ENCODE data around the gene ADPGK. TPM values are rescaled to one million over a fixed set of nuclear protein-coding genes. Genes with fewer than 3 reads are reported as not detected.
A peak's percentile ranks its signal among the peaks of the same experiment; 100 is the strongest.

The ADPGK gene
- total and polyA plus RNA-seq, 2 donors (not counting 1 experiment from before 2014, with no cell fraction given), result 128 to 174 TPM

DNA sequence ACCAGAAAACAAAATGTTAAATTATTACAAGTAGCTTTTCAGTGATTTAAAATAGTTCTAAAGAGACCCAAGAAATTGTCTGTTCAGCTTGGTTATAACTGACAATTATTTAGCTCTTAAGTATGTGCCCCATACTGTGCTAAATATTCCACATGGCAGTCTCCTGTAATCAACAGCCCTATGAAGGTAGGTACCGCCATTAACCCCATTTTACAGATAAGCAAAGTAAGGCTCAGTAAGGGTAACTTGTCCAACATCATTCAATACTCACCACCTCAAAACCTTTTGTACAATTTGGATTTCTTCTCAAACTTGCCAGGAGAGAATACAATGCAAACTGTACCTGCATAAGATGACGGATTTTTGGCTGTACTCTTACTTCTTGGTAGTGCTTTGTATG, 33.9 kb downstream of the ADPGK start:
- no peak overlapping the region for H3K4me2 ChIP-seq (replicated peaks; ENCODE audit: low read depth, low read length, poor library complexity, severe bottlenecking)
- no peaks in the 10 kb centered on the region for H3K27me3 ChIP-seq (replicated peaks in 1 of 4; ENCODE audit: control extremely low read depth in 1 of 4, control insufficient read depth in 3 of 4, insufficient read depth in 4 of 4, low read length in 3 of 4)
- no peak overlapping the region for H3K4me3 ChIP-seq (ENCODE audit: control extremely low read depth in 1 of 5, extremely low read depth in 1 of 5, insufficient read depth in 1 of 5, low read depth in 2 of 5, low read length in 4 of 5)
- ChIA-PET CTCF (interaction anchor here (3.8 kb wide), 1 partner anchor 27 kb away, joined by 25 read pairs; no protein-coding TSS in a partner anchor), POLR2A (no interaction called here)
- no peaks in the 10 kb centered on the region for H4K20me1 ChIP-seq (ENCODE audit: control insufficient read depth, insufficient read depth, low read length, poor library complexity, severe bottlenecking)
- H2AFZ ChIP-seq (ENCODE audit: insufficient read depth, low read depth, low read length, poor library complexity, severe bottlenecking), result no peak overlapping the region
- H3K9ac ChIP-seq (ENCODE audit: low read length), result no peak overlapping the region
- DNase-seq (no peak), ATAC-seq (ENCODE audit: low read depth) (no peak)
- no CpG with 5 or more reads among the region's 2 CpGs for WGBS (ENCODE audit: insufficient coverage)
- peaks cover 12 to 13% of the 10 kb centered on the region in 2 donors for H3K4me1 ChIP-seq (ENCODE audit: control insufficient read depth in 2 of 2, insufficient read depth in 2 of 2, low read length in 2 of 2)
- peaks cover 18% of the 10 kb centered on the region for H3K4me1 Mint-ChIP-seq
- peaks cover 2% of the 10 kb centered on the region for H3K9me3 Mint-ChIP-seq (ENCODE audit: insufficient read depth)
- no peak for TF ChIP-seq EZH2 (IDR thresholded peaks at IDR 0.05; ENCODE audit: borderline replicate concordance, insufficient read depth, low read depth, low read length, poor library complexity, severe bottlenecking)
- TF ChIP-seq, protein P1, sequence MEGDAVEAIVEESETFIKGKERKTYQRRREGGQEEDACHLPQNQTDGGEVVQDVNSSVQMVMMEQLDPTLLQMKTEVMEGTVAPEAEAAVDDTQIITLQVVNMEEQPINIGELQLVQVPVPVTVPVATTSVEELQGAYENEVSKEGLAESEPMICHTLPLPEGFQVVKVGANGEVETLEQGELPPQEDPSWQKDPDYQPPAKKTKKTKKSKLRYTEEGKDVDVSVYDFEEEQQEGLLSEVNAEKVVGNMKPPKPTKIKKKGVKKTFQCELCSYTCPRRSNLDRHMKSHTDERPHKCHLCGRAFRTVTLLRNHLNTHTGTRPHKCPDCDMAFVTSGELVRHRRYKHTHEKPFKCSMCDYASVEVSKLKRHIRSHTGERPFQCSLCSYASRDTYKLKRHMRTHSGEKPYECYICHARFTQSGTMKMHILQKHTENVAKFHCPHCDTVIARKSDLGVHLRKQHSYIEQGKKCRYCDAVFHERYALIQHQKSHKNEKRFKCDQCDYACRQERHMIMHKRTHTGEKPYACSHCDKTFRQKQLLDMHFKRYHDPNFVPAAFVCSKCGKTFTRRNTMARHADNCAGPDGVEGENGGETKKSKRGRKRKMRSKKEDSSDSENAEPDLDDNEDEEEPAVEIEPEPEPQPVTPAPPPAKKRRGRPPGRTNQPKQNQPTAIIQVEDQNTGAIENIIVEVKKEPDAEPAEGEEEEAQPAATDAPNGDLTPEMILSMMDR (IDR thresholded peaks at IDR 0.05), result no peak
- H3K27me3 Mint-ChIP-seq, result no peaks in the 10 kb centered on the region
- intact Hi-C loops (cut with micrococcal nuclease), result no loop called here
- H3K9me3 ChIP-seq (ENCODE audit: control extremely low read depth in 1 of 3, control insufficient read depth in 2 of 3, insufficient read depth in 1 of 3, low read length in 2 of 3), result no peaks in the 10 kb centered on the region
- no peak overlapping the region for H3K4me3 Mint-ChIP-seq
- H3K79me2 ChIP-seq (ENCODE audit: control insufficient read depth, insufficient read depth, low read length), result no peaks in the 10 kb centered on the region
- no peak overlapping the region for H3K27ac ChIP-seq (ENCODE audit: low read length in 2 of 2)
- H3K36me3 ChIP-seq (replicated peaks in 1 of 2; ENCODE audit: control extremely low read depth in 1 of 2, control insufficient read depth in 1 of 2, extremely low read depth in 1 of 2, insufficient read depth in 2 of 2, low read length in 1 of 2), result peaks cover 0 to 45% of the 10 kb centered on the region in 2 experiments
- H3K27ac Mint-ChIP-seq, result no peak overlapping the region

DNA sequence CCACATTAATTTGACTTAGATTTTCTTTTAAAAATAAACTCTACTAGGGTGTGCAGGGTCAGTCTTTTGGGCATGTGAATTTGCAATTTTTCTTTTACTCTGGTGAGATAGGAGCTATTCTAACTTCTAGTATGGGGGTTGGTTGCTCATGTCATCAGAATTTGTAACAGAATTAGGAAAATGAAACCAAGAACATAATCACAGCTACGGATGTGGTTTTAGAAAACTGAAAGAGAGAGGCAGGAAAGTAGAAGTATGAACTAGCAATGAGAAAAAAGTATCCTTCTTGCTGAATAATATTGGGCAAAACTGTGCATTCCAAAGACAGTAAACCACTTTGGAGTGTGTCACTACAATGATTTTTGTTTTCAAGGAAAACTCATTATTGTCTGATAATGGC, 43.3 kb downstream of the ADPGK start:
- no peaks in the 10 kb centered on the region for H3K79me2 ChIP-seq (ENCODE audit: control insufficient read depth, insufficient read depth, low read length)
- H3K4me1 Mint-ChIP-seq, result peaks cover 20% of the 10 kb centered on the region
- DNase-seq (no peak), ATAC-seq (ENCODE audit: low read depth) (no peak)
- H3K4me3 Mint-ChIP-seq, result peak overlapping the region; percentile 14
- intact Hi-C loops (cut with micrococcal nuclease), result no loop called here
- ChIA-PET CTCF (interaction anchor here (1.9 kb wide), 1 partner anchor 18 kb away, joined by 6 read pairs; no protein-coding TSS in a partner anchor), POLR2A (no interaction called here)
- H3K9me3 Mint-ChIP-seq (ENCODE audit: insufficient read depth), result no peaks in the 10 kb centered on the region
- H3K9me3 ChIP-seq (ENCODE audit: control extremely low read depth in 1 of 3, control insufficient read depth in 2 of 3, insufficient read depth in 1 of 3, low read length in 2 of 3), result no peaks in the 10 kb centered on the region
- no peak for TF ChIP-seq EZH2 (IDR thresholded peaks at IDR 0.05; ENCODE audit: borderline replicate concordance, insufficient read depth, low read depth, low read length, poor library complexity, severe bottlenecking)
- TF ChIP-seq, protein P1 (IDR thresholded peaks at IDR 0.05), result no peak
- H3K27ac Mint-ChIP-seq, result no peak overlapping the region
- peak overlapping the region; percentile 20 to 51 for H3K27ac ChIP-seq (ENCODE audit: low read length in 2 of 2)
- no peaks in the 10 kb centered on the region for H3K27me3 ChIP-seq (replicated peaks in 1 of 4; ENCODE audit: control extremely low read depth in 1 of 4, control insufficient read depth in 3 of 4, insufficient read depth in 4 of 4, low read length in 3 of 4)
- H4K20me1 ChIP-seq (ENCODE audit: control insufficient read depth, insufficient read depth, low read length, poor library complexity, severe bottlenecking), result no peaks in the 10 kb centered on the region
- peaks cover 0 to 11% of the 10 kb centered on the region in 2 donors for H3K4me1 ChIP-seq (ENCODE audit: control insufficient read depth in 2 of 2, insufficient read depth in 2 of 2, low read length in 2 of 2)
- peak overlapping the region in 1 of 5 experiments; percentile 25 for H3K4me3 ChIP-seq (ENCODE audit: control extremely low read depth in 1 of 5, extremely low read depth in 1 of 5, insufficient read depth in 1 of 5, low read depth in 2 of 5, low read length in 4 of 5)
- WGBS (ENCODE audit: insufficient coverage), result no CpG with 5 or more reads among the region's 1 CpG
- peak overlapping the region; percentile 31 for H3K9ac ChIP-seq (ENCODE audit: low read length)
- H3K27me3 Mint-ChIP-seq, result no peaks in the 10 kb centered on the region
- peaks cover 9 to 35% of the 10 kb centered on the region in 2 experiments for H3K36me3 ChIP-seq (replicated peaks in 1 of 2; ENCODE audit: control extremely low read depth in 1 of 2, control insufficient read depth in 1 of 2, extremely low read depth in 1 of 2, insufficient read depth in 2 of 2, low read length in 1 of 2)
- peak overlapping the region; percentile 14 for H3K4me2 ChIP-seq (replicated peaks; ENCODE audit: low read depth, low read length, poor library complexity, severe bottlenecking)
- H2AFZ ChIP-seq (ENCODE audit: insufficient read depth, low read depth, low read length, poor library complexity, severe bottlenecking), result no peak overlapping the region
